ENCODE measurements around the gene NXPH4.

Gene NXPH4

GRCh38 chr12:57216014-57216911 lies at the start of gene NXPH4:
TSS of gene NXPH4 (plus strand) at chr12:57216794. CDS start at chr12:57216970, 176 bp downstream.
- no peak for DNase-seq

- DNase-seq = no peak
Measured at GRCh38 chr12:57166971-57167371, 49.6 kb upstream of the NXPH4 start.

GRCh38 chr12:57168058-57168457 lies 48.5 kb upstream of the NXPH4 start:
- DNase-seq = no peak

- DNase-seq = no peak
Measured at GRCh38 chr12:57169046-57169795, 47.4 kb upstream of the NXPH4 start.

- no peak for DNase-seq
Measured at GRCh38 chr12:57169969-57170368, 46.6 kb upstream of the NXPH4 start.

GRCh38 chr12:57170408-57170807 lies 46.2 kb upstream of the NXPH4 start:
- no peak for DNase-seq

- no peak for DNase-seq
Measured at GRCh38 chr12:57170927-57171326, 45.7 kb upstream of the NXPH4 start.

GRCh38 chr12:57171668-57172067 lies 44.9 kb upstream of the NXPH4 start:
- DNase-seq = no peak

- DNase-seq = no peak
Measured at GRCh38 chr12:57173089-57173488, 43.5 kb upstream of the NXPH4 start.

GRCh38 chr12:57173683-57174082 lies 42.9 kb upstream of the NXPH4 start:
- DNase-seq = no peak

- peak; percentile 79 for DNase-seq
Measured at GRCh38 chr12:57175428-57176138, 41.0 kb upstream of the NXPH4 start.

GRCh38 chr12:57176139-57176477 lies 40.5 kb upstream of the NXPH4 start:
- no peak for DNase-seq

- no peak for DNase-seq
Measured at GRCh38 chr12:57176846-57177245, 39.7 kb upstream of the NXPH4 start.

GRCh38 chr12:57177354-57177753 lies 39.2 kb upstream of the NXPH4 start:
- DNase-seq = no peak

- DNase-seq = no peak
Measured at GRCh38 chr12:57178213-57178612, 38.4 kb upstream of the NXPH4 start.

- DNase-seq = no peak
Measured at GRCh38 chr12:57179331-57180086, 37.1 kb upstream of the NXPH4 start.

GRCh38 chr12:57180321-57180989 lies 36.1 kb upstream of the NXPH4 start:
- no peak for DNase-seq

- no peak for DNase-seq
Measured at GRCh38 chr12:57181072-57181471, 35.5 kb upstream of the NXPH4 start.

- no peak for DNase-seq
Measured at GRCh38 chr12:57181561-57182155, 34.9 kb upstream of the NXPH4 start.

GRCh38 chr12:57182918-57183575 lies 33.5 kb upstream of the NXPH4 start:
- peak; percentile 49 for DNase-seq

Measured in NCI-H1092 treated with DMSO at 0.1 percent for 48 hours (cell line).